Natural killer cell (primary cell): Measurements from ENCODE around the gene GNE. TPM values are rescaled to one million over a fixed set of nuclear protein-coding genes. Genes with fewer than 3 reads are reported as not detected.

Source experiments
- ATAC-seq, 3 donors: fragments of 150-1000 bp in 2 of 3; fragments of 200-7000 bp in 1 of 3; cut with Tn5 transposase; 1 replicate in 1 of 3; 2 replicates in 2 of 3; pipeline ENCODE4 v1.10.0; 2021; ENCODE audit warnings: mild to moderate bottlenecking in 2 of 3, moderate library complexity in 2 of 3
- DNase-seq, 2 donors: peaks; one replicate each; pipeline versions ENCODE4 v3.0.0 to v3.0.0-alpha.2; 2013 to 2021; ENCODE audit warnings: mixed read lengths in 1 of 2
- H3K27ac ChIP-seq: one replicate; pipeline ENCODE4 v1.5.1; 2013; ENCODE audit warnings: mild to moderate bottlenecking, low read length
- H3K27me3 ChIP-seq: one replicate; pipeline ENCODE4 v1.6.1; 2013; ENCODE audit warnings: low read length; ENCODE audit not compliant: control insufficient read depth, insufficient read depth
- H3K36me3 ChIP-seq: one replicate; pipeline ENCODE4 v1.6.1; 2013; ENCODE audit warnings: low read length; ENCODE audit not compliant: control insufficient read depth, insufficient read depth
- H3K4me1 ChIP-seq: one replicate; pipeline ENCODE4 v1.6.1; 2013; ENCODE audit warnings: low read length; ENCODE audit not compliant: control insufficient read depth, insufficient read depth
- H3K4me3 ChIP-seq: one replicate; pipeline ENCODE4 v1.5.1; 2013; ENCODE audit warnings: low read length
- H3K9me3 ChIP-seq: one replicate; pipeline ENCODE4 v1.6.1; 2013; ENCODE audit warnings: low read length; ENCODE audit not compliant: control insufficient read depth, insufficient read depth
- H3K27ac Mint-ChIP-seq, 2 donors: one replicate each; pipeline ENCODE4 v1.8.0; 2022; ENCODE audit warnings: mild to moderate bottlenecking in 2 of 2, mixed read lengths in 2 of 2, moderate library complexity in 1 of 2
- H3K27me3 Mint-ChIP-seq, 2 donors: one replicate each; pipeline ENCODE4 v1.8.0; 2022; ENCODE audit warnings: low read depth in 2 of 2, mixed read lengths in 2 of 2
- H3K36me3 Mint-ChIP-seq: one replicate; pipeline ENCODE4 v1.8.0; 2022; ENCODE audit warnings: mixed read lengths
- H3K4me1 Mint-ChIP-seq, 2 donors: one replicate each; pipeline ENCODE4 v1.8.0; 2022; ENCODE audit warnings: mixed read lengths in 2 of 2
- H3K4me3 Mint-ChIP-seq: one replicate; pipeline ENCODE4 v1.8.0; 2022; ENCODE audit warnings: mild to moderate bottlenecking, moderate library complexity, mixed read lengths
- H3K9me3 Mint-ChIP-seq, 2 donors: one replicate each; pipeline ENCODE4 v1.8.0; 2022; ENCODE audit warnings: mixed read lengths in 2 of 2
- WGBS: methylation state at CpG from one replicate; pipeline ENCODE4 v1.1.7; 2013; ENCODE audit warnings: missing lambda C conversion rate; ENCODE audit not compliant: insufficient coverage; 5-methylcytosine and 5-hydroxymethylcytosine counted together
- intact Hi-C: fragments of 100-400 bp; cut with micrococcal nuclease; formaldehyde crosslinking; loops from one replicate; pipeline ENCODE4 v1.14.2; 2022
- total RNA-seq, 4 donors: library from RNA; stranded (reverse); fragments of 120-200 nt in 1 of 4; gene quantifications; one replicate each; pipeline versions ENCODE4 v1.2.3 to v1.2.4, GENCODE V29; 2013 to 2022
- TF ChIP-seq, protein P1 (sequence below): fragments of 200-600 bp; IDR thresholded peaks from one replicate; pipeline ENCODE4 v1.8.0; 2022; ENCODE audit warnings: antibody characterized with exemption

GNE gene
- total RNA-seq, 3 donors from 2014 or later (not counting 1 experiment from before 2014, with no cell fraction given), result 10.6 to 12.4 (median 11.3) TPM

- TF ChIP-seq, protein P1, sequence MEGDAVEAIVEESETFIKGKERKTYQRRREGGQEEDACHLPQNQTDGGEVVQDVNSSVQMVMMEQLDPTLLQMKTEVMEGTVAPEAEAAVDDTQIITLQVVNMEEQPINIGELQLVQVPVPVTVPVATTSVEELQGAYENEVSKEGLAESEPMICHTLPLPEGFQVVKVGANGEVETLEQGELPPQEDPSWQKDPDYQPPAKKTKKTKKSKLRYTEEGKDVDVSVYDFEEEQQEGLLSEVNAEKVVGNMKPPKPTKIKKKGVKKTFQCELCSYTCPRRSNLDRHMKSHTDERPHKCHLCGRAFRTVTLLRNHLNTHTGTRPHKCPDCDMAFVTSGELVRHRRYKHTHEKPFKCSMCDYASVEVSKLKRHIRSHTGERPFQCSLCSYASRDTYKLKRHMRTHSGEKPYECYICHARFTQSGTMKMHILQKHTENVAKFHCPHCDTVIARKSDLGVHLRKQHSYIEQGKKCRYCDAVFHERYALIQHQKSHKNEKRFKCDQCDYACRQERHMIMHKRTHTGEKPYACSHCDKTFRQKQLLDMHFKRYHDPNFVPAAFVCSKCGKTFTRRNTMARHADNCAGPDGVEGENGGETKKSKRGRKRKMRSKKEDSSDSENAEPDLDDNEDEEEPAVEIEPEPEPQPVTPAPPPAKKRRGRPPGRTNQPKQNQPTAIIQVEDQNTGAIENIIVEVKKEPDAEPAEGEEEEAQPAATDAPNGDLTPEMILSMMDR, result no peak
- ATAC-seq, result no peak
- peaks cover 65 to 72% of the 10 kb centered on the region in 2 donors for H3K4me1 Mint-ChIP-seq
These were observed 66.1 kb downstream of the GNE start for GRCh38 chr9:36192196-36192595.

GRCh38 chr9:36191686-36192085, 66.6 kb downstream of the GNE start:
- Histone ChIP-seq H3K27ac (peak overlapping the region; percentile 72), H3K27me3 (no peaks in the 10 kb centered on the region), H3K4me1 (peaks cover 35% of the 10 kb centered on the region), H3K36me3 (peaks cover 2% of the 10 kb centered on the region), H3K4me3 (peak overlapping the region; percentile 85), H3K9me3 (no peaks in the 10 kb centered on the region)
- ATAC-seq (no peak), DNase-seq (no peak)
- H3K27ac Mint-ChIP-seq, result peak overlapping the region; percentile 84 to 91
- WGBS, result under 1% methylated on average over 7 of the region's 7 CpGs
- H3K9me3 Mint-ChIP-seq, result no peaks in the 10 kb centered on the region
- intact Hi-C loops, result loop anchor here (1.0 to 2.0 kb wide), 2 partner anchors 47 to 88 kb away; no protein-coding TSS in a partner anchor
- peak overlapping the region; percentile 98 for H3K4me3 Mint-ChIP-seq
- peaks cover 65 to 74% of the 10 kb centered on the region in 2 donors for H3K4me1 Mint-ChIP-seq
- peaks cover 9% of the 10 kb centered on the region for H3K36me3 Mint-ChIP-seq
- TF ChIP-seq, protein P1, result no peak
- H3K27me3 Mint-ChIP-seq, result no peaks in the 10 kb centered on the region

More at GRCh38 chr9:36192196-36192595, 66.1 kb downstream of the GNE start:
- H3K4me3 ChIP-seq, result no peak overlapping the region
- peaks cover 3% of the 10 kb centered on the region for H3K36me3 ChIP-seq
- H3K27ac ChIP-seq, result no peak overlapping the region
- peaks cover 9% of the 10 kb centered on the region for H3K36me3 Mint-ChIP-seq
- no peaks in the 10 kb centered on the region for H3K27me3 Mint-ChIP-seq
- no peaks in the 10 kb centered on the region for H3K9me3 ChIP-seq
- H3K27ac Mint-ChIP-seq, result peak overlapping the region; percentile 84 to 91
- H3K9me3 Mint-ChIP-seq, result no peaks in the 10 kb centered on the region
- intact Hi-C loops, result no loop called here
- no peaks in the 10 kb centered on the region for H3K27me3 ChIP-seq
- 67% methylated on average over 3 of the region's 4 CpGs for WGBS
- no peak for DNase-seq
- H3K4me1 ChIP-seq, result peaks cover 31% of the 10 kb centered on the region
- peak overlapping the region; percentile 98 for H3K4me3 Mint-ChIP-seq

DNA sequence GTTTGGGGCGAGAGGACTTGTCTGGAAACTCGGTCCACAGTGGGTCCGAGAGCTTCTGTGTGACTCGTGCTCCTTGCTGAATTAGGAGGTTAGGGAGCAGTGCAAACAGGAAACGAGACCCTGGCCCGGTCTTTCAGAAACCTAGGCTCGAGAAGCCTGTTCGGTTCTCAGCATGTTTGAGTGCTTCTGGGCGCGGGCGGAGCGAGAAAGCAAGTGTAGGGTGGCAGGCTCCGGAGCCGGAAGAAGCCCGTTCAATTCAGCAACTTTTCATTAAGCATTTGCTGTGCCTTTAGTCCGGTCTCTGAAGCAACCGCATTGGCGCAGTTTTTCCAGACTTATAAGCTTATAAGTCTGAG, 67.0 kb downstream of the GNE start:
- under 1% methylated on average over 18 of the region's 18 CpGs for WGBS
- Histone ChIP-seq H3K4me3 (peak overlapping the region; percentile 85), H3K9me3 (no peaks in the 10 kb centered on the region), H3K4me1 (peaks cover 35% of the 10 kb centered on the region), H3K27me3 (no peaks in the 10 kb centered on the region), H3K36me3 (peaks cover 2% of the 10 kb centered on the region), H3K27ac (peak overlapping the region; percentile 72)
- TF ChIP-seq, protein P1, result no peak
- ATAC-seq (peak; percentile 11 to 27 (median 13)), DNase-seq (peak in 1 of 2 donors; percentile 68)
- Mint-ChIP-seq H3K36me3 (peaks cover 9% of the 10 kb centered on the region), H3K9me3 (no peaks in the 10 kb centered on the region), H3K27ac (peak overlapping the region; percentile 84 to 91), H3K4me3 (peak overlapping the region; percentile 98), H3K27me3 (no peaks in the 10 kb centered on the region), H3K4me1 (peaks cover 62 to 74% of the 10 kb centered on the region in 2 donors)
- intact Hi-C loops, result loop anchor here (1.0 to 2.0 kb wide), 2 partner anchors 46 to 88 kb away; no protein-coding TSS in a partner anchor
